GM18951 (cell line): ENCODE measurements around the gene CHD2.

ENCODE experiments used
- POLR2A ChIP-seq: IDR thresholded peaks from 4 replicates; pipeline ENCODE4 v1.6.1; 2011; ENCODE audit warnings: mild to moderate bottlenecking; ENCODE audit not compliant: insufficient read length, insufficient read depth; ENCODE audit errors: extremely low read depth
- in situ Hi-C: fragments of 300-500 bp; cut with MboI; formaldehyde crosslinking; loops from one replicate; pipeline ENCODE4 v1.12.0; 2022; ENCODE audit warnings: low sequenced_read_pairs, mixed read lengths, inconsistent platforms; ENCODE audit not compliant: unreplicated experiment

Gene CHD2

GRCh38 chr15:93042691-93043378, 142.7 kb downstream of the CHD2 start:
- in situ Hi-C loops: no loop called here

GRCh38 chr15:93043621-93044300, 143.6 kb downstream of the CHD2 start:
- TF ChIP-seq POLR2A: no peak
- in situ Hi-C loops: no loop called here

More at GRCh38 chr15:93042691-93043378, 142.7 kb downstream of the CHD2 start:
- TF ChIP-seq POLR2A: no peak

- in situ Hi-C loops: no loop called here
- no peak for TF ChIP-seq POLR2A
Measured at GRCh38 chr15:93044301-93045190, 144.4 kb downstream of the CHD2 start.

- TF ChIP-seq POLR2A: no peak
- in situ Hi-C loops: no loop called here
Measured at GRCh38 chr15:93045191-93045785, 145.2 kb downstream of the CHD2 start.

GRCh38 chr15:93046120-93046519, 146.0 kb downstream of the CHD2 start:
- no peak for TF ChIP-seq POLR2A
- in situ Hi-C loops: no loop called here

GRCh38 chr15:93046721-93047120, 146.6 kb downstream of the CHD2 start:
- in situ Hi-C loops: no loop called here
- no peak for TF ChIP-seq POLR2A

- no peak for TF ChIP-seq POLR2A
- in situ Hi-C loops: no loop called here
Measured at GRCh38 chr15:93047621-93048425, 147.7 kb downstream of the CHD2 start.

GRCh38 chr15:93048426-93048721, 148.2 kb downstream of the CHD2 start:
- TF ChIP-seq POLR2A: no peak
- in situ Hi-C loops: no loop called here

- TF ChIP-seq POLR2A: no peak
- in situ Hi-C loops: no loop called here
Measured at GRCh38 chr15:93048759-93049161, 148.6 kb downstream of the CHD2 start.

GRCh38 chr15:93049233-93049632, 149.1 kb downstream of the CHD2 start:
- no peak for TF ChIP-seq POLR2A
- in situ Hi-C loops: no loop called here

GRCh38 chr15:93049914-93050578, 149.9 kb downstream of the CHD2 start:
- TF ChIP-seq POLR2A: no peak
- in situ Hi-C loops: no loop called here

GRCh38 chr15:93050648-93051047, 150.5 kb downstream of the CHD2 start:
- in situ Hi-C loops: no loop called here
- no peak for TF ChIP-seq POLR2A
